Stimulated activated CD8-positive, alpha-beta memory T cell treated with anti-CD3 and anti-CD28 coated beads, Interleukin-15, amount 100 ng/mL, for 24 hours (primary cell): Measurements from ENCODE around the gene TM2D3.

Source experiments
- DNase-seq: peaks from one replicate; pipeline ENCODE4 v3.0.0-alpha.2; 2020; ENCODE audit warnings: low read depth

Gene TM2D3

GRCh38 chr15:101652098-101652785, at the start of gene TM2D3:
Gene TM2D3, minus strand, starts transcription at chr15:101652381. Its CDS starts 20 bp downstream, at chr15:101652361.
- DNase-seq = peak; percentile 91

- no peak for DNase-seq
Observed at GRCh38 chr15:101698314-101698713, 46.1 kb upstream of the TM2D3 start.

DNA sequence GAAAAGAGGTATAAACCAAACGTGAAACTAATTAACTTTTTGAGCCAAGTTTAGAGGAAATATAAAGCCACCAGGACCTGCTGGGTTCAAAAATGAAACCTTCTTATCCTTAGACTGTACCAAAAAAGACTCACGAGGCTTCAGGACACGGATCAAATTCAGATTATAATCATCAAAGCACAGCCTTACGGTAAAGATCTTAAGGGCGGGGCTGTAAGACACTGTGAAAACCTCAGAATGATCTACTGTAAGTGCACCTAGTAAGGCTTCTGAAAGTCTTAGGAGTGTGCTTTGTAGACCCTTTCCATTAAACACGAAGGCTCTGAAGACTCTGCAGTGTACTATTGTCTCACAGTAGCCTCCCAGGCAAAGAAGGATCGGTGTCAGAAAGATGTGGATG, 45.3 kb upstream of the TM2D3 start:
- DNase-seq = no peak

GRCh38 chr15:101696829-101697228, 44.6 kb upstream of the TM2D3 start:
- no peak for DNase-seq

DNA sequence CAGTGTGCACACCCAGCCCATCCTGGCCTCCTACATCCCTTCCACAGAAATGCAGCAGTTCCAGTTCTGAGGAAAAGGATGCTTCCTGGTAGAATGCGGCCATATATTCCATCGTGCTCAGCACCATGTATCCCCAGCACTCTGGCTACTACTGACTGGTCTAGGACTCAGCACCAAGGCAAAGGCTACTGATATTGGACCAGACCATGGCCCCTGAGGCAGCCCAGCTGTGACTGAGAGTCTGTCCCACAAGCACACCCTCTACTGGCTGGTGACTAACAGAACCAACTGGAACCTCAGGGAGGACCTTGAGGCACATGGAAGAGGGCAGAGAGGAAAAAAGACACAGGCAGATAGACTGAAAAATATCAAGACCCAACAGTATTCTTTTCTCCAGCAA, 42.1 kb upstream of the TM2D3 start:
- no peak for DNase-seq

GRCh38 chr15:101692801-101693598, 40.8 kb upstream of the TM2D3 start:
- no peak for DNase-seq

DNA sequence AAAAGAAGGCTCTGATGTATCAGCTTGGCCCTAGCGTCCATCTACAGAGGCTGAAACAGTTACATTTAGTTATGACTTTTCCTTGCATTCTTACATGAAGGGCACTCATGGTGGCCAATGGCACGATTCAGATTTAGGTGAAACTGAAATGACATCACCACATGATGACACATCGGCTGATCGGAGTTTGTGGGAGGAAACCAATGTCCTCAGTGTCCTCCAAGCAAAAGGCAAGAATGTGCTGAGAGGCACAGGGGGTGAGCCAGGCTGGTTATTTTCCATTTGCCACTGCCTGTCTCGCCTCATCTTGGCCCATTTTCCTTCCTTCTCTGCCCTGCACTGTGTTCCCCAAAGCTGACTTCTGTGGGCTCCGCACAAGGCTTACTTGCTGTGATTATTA, 37.7 kb upstream of the TM2D3 start:
- no peak for DNase-seq

GRCh38 chr15:101686718-101687117, 34.5 kb upstream of the TM2D3 start:
- no peak for DNase-seq

DNA sequence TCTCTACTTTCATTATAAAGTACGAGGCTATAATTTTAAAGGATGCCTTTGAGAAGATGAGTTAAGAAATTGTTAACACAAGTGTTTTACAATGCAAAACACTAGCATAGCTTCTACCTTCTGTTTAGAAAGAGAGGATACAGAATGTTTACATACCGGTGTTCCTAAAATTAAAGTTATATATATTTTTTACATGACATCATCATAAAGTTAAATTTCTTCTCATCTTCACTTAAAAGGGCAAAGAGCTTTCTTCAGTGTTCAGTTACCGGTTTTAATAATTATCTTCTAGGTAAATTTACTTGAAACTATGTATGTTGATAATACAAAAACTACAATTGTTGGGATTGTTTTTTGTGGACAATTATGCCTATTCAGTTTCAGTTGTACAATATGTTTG, 32.7 kb upstream of the TM2D3 start:
- no peak for DNase-seq

DNA sequence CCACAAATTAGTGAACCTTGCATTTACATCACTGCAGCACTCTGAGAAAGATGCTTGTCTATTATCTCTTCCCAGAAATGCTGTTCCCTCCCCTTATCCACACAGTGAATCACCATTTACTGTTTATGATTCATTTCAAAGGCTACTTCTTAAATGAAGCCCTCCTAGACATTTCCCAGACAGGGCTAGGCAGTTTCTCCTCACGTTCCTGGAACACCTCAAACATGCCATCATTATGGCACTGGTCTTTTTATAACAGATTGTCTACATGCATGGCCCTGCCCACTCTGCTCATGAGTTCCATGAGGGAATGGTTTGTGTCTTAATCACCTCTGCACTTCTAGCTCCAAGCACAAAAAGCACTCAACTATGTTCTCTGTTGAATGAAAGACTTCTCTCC, 32.2 kb upstream of the TM2D3 start:
- no peak for DNase-seq

- DNase-seq = no peak
Observed at GRCh38 chr15:101679806-101680205, 27.6 kb upstream of the TM2D3 start.

GRCh38 chr15:101676921-101677329, 24.7 kb upstream of the TM2D3 start:
- no peak for DNase-seq

DNA sequence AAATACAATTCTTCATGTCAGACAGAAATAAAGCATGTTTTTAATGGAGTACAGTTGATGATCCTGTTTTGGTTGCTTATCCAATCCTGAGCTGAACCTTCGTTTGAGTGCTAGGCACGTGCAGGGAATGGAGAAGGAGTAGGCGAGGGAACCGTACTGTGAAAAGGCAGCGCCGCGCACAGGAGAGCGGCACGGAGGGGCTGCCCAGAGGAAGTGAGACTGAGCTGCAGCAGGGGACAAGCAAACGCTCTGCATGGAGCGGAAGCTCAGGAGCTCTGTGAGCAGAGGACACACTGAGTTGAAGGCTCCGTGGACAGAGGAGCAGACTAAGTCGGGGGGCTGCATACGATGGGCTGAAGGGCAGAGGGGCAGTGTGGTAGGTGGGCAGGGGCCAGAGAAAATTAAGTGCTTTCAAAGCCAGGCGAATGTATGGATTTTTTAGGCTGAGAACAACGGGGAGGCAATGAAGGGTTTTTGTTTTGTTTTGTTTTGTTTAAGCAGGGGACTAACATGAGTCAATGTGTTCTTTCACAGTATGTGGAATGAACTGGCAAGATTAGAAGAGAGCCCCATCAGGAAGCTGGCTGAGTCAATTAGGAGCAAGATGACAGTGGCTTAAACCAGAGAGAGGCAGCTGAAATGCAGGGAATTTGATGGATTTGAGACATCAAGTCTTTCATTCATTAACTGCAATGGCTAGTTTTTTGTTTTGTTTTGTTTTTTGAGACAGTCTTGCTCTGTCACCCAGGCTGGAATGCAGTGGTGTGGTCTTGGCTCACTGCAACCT, 23.8 kb upstream of the TM2D3 start:
- no peak for DNase-seq

DNA sequence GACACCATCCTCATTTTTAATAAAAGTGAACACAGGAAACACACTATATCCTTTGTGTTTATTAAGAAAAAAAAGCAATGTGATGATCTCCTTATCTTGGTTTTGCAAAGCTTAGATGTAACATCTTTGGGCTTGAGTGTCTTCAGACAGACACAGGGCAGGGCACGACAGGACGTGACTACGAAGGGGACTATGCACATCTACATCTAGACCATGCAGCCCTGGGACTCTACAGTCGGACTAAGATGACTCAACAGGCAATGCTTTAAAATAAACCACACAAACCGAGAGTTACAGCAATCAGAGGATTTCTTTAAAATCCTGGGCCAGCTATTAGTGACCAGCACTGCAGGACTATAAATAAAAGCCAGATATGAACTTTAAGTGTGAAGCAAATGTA, 22.8 kb upstream of the TM2D3 start:
- DNase-seq = no peak

- no peak for DNase-seq
Observed at GRCh38 chr15:101672298-101672697, 20.1 kb upstream of the TM2D3 start.

- DNase-seq = no peak
Observed at GRCh38 chr15:101669744-101670143, 17.6 kb upstream of the TM2D3 start.

- no peak for DNase-seq
Observed at GRCh38 chr15:101667881-101668280, 15.7 kb upstream of the TM2D3 start.

GRCh38 chr15:101664303-101664913, 12.2 kb upstream of the TM2D3 start:
- DNase-seq = no peak

- no peak for DNase-seq
Observed at GRCh38 chr15:101662203-101662602, 10.0 kb upstream of the TM2D3 start.

GRCh38 chr15:101660005-101660404, 7.8 kb upstream of the TM2D3 start:
- no peak for DNase-seq

DNA sequence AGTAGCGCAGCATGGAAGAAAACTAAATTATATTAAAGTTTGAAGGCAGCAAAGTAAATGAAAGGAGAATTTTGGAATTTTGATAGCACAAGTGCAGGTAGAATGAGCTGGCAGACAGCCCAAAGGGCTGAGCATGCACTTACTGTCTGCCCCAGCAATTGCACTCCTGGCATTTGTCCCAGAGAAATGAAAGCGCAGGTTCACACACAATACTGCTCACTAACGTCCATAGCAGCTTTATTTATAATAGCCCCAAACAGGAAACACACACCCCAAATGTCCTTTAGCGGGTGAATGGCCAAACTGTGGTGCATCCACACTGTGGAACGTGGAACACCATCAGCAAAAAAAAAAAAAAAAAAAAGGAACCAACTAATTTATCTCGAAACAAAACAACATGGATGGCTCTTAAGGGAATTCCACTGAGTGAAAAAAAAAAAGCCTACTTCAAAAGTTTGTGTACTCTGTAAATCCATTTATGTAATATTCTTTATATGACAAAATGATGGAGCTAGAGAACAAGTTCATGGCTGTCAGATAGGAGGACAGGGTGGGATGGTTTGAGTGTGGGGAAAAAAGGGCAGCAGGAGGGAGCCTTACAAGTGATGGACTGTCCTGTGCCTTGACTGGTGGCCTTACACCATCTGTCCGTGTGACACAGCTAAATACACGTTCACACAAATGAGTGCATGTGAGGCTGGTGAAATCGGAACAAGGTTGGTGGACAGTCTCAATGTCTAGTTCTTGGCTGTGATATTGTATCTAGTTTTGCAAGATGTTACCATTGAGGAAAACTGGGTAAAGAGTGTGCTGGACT, 6.0 kb upstream of the TM2D3 start:
- no peak for DNase-seq

DNA sequence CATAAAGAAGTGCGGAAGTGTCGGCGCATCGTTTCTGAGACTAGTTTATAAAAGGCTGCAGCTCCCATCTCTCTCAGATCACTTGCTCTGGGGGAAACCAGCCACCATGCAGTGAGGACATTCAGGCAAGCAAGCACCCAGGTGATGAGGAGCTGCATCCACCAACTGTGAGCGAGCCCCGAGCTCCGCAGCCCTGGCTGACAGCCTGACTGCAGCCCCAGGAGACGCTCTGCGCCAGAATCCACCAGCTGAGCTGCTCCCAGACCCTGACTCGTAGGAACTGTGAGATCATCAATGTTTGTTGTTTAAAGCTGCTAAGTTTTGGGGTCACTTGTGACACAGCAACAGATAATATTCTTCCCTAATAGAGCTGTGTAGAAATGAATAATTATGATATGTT, 5.0 kb upstream of the TM2D3 start:
- DNase-seq = no peak
